Pancreas (tissue), 10 donors: ENCODE measurements around the gene ADAMTS6. TPM values are rescaled to one million over a fixed set of nuclear protein-coding genes. Genes with fewer than 3 reads are reported as not detected.

ENCODE experiments used
- ATAC-seq, 4 donors: fragments of 200-7000 bp; cut with Tn5 transposase; one replicate each; pipeline versions ENCODE4 v1.8.0 to v1.9.1; 2020; ENCODE audit warnings: mild to moderate bottlenecking in 4 of 4, moderate library complexity in 4 of 4
- DNase-seq, 6 donors: peaks; one replicate each; pipeline ENCODE4 v3.0.0-alpha.2; 2020
- FAIRE-seq: peaks from 2 replicates; lab custom pipeline; 2012; peaks lifted over from hg19 to GRCh38; lab: Jason Lieb, UNC
- H3K27ac ChIP-seq, 4 donors: fragments of 200-600 bp; sonication (generic); 1 replicate in 3 of 4; 2 replicates in 1 of 4; pipeline versions ENCODE4 v1.5.0 to v1.8.0; 2020
- H3K27me3 ChIP-seq, 4 donors: fragments of 200-600 bp; one replicate each; pipeline ENCODE4 v1.8.0; 2021
- H3K36me3 ChIP-seq, 3 donors: fragments of 200-600 bp; sonication (generic) in 1 of 3; one replicate each; pipeline versions ENCODE4 v1.5.0 to v1.8.0; 2020 to 2021
- H3K4me1 ChIP-seq, 3 donors: fragments of 200-600 bp; one replicate each; pipeline ENCODE4 v1.8.0; 2021
- H3K4me3 ChIP-seq, 4 donors: fragments of 200-600 bp; sonication (generic) in 2 of 4; one replicate each; pipeline versions ENCODE4 v1.5.0 to v1.8.0; 2020 to 2021
- H3K9me3 ChIP-seq, 4 donors: fragments of 200-600 bp; one replicate each; pipeline ENCODE4 v1.8.0; 2021
- WGBS, 2 donors: extraction: QIAGEN DNeasy Blood & Tissue Kit; methylation state at CpG; one replicate each; pipeline ENCODE4 v1.1.7; 2013; 5-methylcytosine and 5-hydroxymethylcytosine counted together
- intact Hi-C, 3 donors: fragments of 100-400 bp; cut with DNase I; formaldehyde crosslinking; loops; one replicate each; pipeline versions ENCODE4 v1.11.1 to v1.14.2; 2022
- polyA plus RNA-seq, 2 donors: library from polyadenylated mRNA; stranded (reverse); fragments of 200-250 nt; gene quantifications; one replicate each; pipeline ENCODE4 v1.2.3, GENCODE V29; 2013
- total RNA-seq, 6 donors: library from RNA; stranded (reverse); fragmentation: NEBNext Ultra II Directional in 4 of 6; extraction: Animal tissue kit (Norgen Biotek cat#: 25700) in 4 of 6; gene quantifications; one replicate each; pipeline versions ENCODE4 v1.2.1 to v1.2.4, GENCODE V29; 2021 to 2023
- TF ChIP-seq, protein P1 (sequence below), 4 donors: fragments of 200-600 bp; sonication (generic) in 3 of 4; IDR thresholded peaks; one replicate each; pipeline versions ENCODE4 v1.5.0 to v1.8.0; 2021; ENCODE audit warnings: antibody characterized with exemption in 4 of 4
- donor health status: healthy with polysubstance abuse.
- donor health status: DM: no; HTN: no; CAD: no; lungs with moderate emphysema.
- donor health status: DM: no; HTN: no; CAD: no.
- donor health status: control.
- donor health status: control.
- donor health status: Bipolar disorder and iron deficiency.
- donor health status: DM: yes; HTN: yes; CAD: no.
- donor health status: DM: no; HTN: no; CAD: no.
- donor health status: DM: no; HTN: no; CAD: no.
- donor health status: DM: yes; HTN: yes; CAD: no.

Gene ADAMTS6
- total and polyA plus RNA-seq, 8 donors = 0.14 to 0.70 (median 0.30) TPM

- Histone ChIP-seq H3K9me3 (no peaks in the 10 kb centered on the region), H3K27me3 (no peaks in the 10 kb centered on the region), H3K27ac (no peak overlapping the region), H3K36me3 (no peaks in the 10 kb centered on the region), H3K4me3 (no peak overlapping the region), H3K4me1 (no peaks in the 10 kb centered on the region)
- TF ChIP-seq, protein P1, sequence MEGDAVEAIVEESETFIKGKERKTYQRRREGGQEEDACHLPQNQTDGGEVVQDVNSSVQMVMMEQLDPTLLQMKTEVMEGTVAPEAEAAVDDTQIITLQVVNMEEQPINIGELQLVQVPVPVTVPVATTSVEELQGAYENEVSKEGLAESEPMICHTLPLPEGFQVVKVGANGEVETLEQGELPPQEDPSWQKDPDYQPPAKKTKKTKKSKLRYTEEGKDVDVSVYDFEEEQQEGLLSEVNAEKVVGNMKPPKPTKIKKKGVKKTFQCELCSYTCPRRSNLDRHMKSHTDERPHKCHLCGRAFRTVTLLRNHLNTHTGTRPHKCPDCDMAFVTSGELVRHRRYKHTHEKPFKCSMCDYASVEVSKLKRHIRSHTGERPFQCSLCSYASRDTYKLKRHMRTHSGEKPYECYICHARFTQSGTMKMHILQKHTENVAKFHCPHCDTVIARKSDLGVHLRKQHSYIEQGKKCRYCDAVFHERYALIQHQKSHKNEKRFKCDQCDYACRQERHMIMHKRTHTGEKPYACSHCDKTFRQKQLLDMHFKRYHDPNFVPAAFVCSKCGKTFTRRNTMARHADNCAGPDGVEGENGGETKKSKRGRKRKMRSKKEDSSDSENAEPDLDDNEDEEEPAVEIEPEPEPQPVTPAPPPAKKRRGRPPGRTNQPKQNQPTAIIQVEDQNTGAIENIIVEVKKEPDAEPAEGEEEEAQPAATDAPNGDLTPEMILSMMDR (IDR thresholded peaks at IDR 0.05) = no peak
- DNase-seq (no peak), ATAC-seq (no peak), FAIRE-seq (no peak)
- WGBS, 2 donors = 48 to 57% methylated on average over 5 of the region's 5 CpGs
- intact Hi-C loops = no loop called here
These were observed 283.9 kb downstream of the ADAMTS6 start for GRCh38 chr5:65197531-65198455.

- Histone ChIP-seq H3K27ac (no peak overlapping the region), H3K36me3 (no peaks in the 10 kb centered on the region), H3K9me3 (no peaks in the 10 kb centered on the region), H3K27me3 (no peaks in the 10 kb centered on the region), H3K4me1 (no peaks in the 10 kb centered on the region), H3K4me3 (no peak overlapping the region)
- ATAC-seq (no peak), FAIRE-seq (no peak), DNase-seq (no peak)
- 75 to 83% methylated on average over 2 of the region's 2 CpGs for WGBS, 2 donors
- intact Hi-C loops = no loop called here
- TF ChIP-seq, protein P1 (IDR thresholded peaks at IDR 0.05) = no peak
These were observed 286.8 kb downstream of the ADAMTS6 start for GRCh38 chr5:65194871-65195270.

DNA sequence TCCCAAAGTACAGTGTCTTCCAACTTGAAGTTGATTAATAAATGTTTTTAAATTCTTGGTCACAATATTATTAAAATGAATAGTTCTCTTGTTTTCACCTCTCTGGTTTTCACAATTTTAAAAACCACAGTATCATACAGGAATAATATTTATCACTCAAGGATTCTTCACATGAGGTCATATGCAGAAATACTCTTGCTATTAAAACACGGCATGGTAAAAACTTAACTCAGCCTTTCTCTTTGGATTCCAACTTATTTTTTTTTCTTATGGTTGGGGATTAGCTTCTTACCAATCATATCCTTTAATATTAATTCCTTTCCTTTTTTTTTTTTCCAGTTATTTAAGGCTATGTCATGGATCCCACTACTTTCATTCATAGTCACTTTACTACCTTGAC is 289.4 kb downstream of the ADAMTS6 start:
- no peak for FAIRE-seq
- TF ChIP-seq, protein P1 (IDR thresholded peaks at IDR 0.05) = no peak
- Histone ChIP-seq H3K4me1 (no peaks in the 10 kb centered on the region), H3K27me3 (no peaks in the 10 kb centered on the region), H3K36me3 (no peaks in the 10 kb centered on the region), H3K27ac (no peak overlapping the region), H3K9me3 (no peaks in the 10 kb centered on the region), H3K4me3 (no peak overlapping the region)
- ATAC-seq = no peak
- intact Hi-C loops = no loop called here
- DNase-seq = no peak
- WGBS, 2 donors = 90 to 95% methylated on average over 1 of the region's 1 CpG

DNA sequence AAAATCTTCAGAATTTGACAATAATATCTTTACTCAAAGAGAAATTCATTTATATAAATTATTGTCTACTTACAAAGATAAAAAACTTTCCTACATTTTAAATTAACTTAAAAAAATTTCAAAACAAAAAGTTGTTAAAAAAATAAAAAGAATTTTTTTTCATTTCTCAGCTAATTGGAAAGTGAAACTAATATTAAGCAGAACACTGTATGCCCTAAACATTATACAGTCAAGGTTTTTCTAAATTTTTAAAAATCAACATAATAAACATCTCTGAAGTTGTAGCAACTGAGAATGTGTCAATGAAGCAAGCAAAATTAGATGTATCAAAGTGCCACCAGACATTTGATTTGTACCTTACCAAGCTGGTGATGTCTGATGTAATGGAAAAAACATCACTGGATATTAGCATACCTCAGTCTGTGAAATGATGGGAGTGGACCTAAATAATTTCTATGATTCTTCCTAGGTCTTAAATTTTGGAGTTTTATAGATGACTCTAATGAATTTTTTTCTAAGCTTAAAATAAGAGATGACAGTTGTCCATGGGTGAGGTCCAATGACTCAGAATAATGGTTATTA is 290.1 kb downstream of the ADAMTS6 start:
- Histone ChIP-seq H3K36me3 (no peaks in the 10 kb centered on the region), H3K4me1 (no peaks in the 10 kb centered on the region), H3K4me3 (no peak overlapping the region), H3K27me3 (no peaks in the 10 kb centered on the region), H3K9me3 (no peaks in the 10 kb centered on the region), H3K27ac (no peak overlapping the region)
- FAIRE-seq = peak; percentile 68
- ATAC-seq = no peak
- no peak for DNase-seq
- TF ChIP-seq, protein P1 (IDR thresholded peaks at IDR 0.05) = no peak
- intact Hi-C loops = no loop called here
